Measurements from ENCODE around the gene E4F1.

GRCh38 chr16:2246301-2246885 lies 23.0 kb downstream of the E4F1 start:
- no peak for TF ChIP-seq POLR2A (IDR thresholded peaks at IDR 0.05; ENCODE audit: low read depth, low read length)
- no peak for TF ChIP-seq POLR2AphosphoS5 (IDR thresholded peaks at IDR 0.05; ENCODE audit: low read depth, low read length)

Data from GM12892 (cell line).